NCI-H1436 (cell line): Measurements from ENCODE around the gene ARHGEF6.

ENCODE experiments used
- DNase-seq: peaks from one replicate; lab custom pipeline; 2025; lab: John Stamatoyannopoulos, UW

ARHGEF6 gene

GRCh38 chrX:136647677-136648360 is 132.9 kb downstream of the ARHGEF6 start, which contains the start of gene CD40LG:
TSS of gene CD40LG (plus strand) at chrX:136648158. CDS start at chrX:136648249, 91 bp downstream.
- no peak for DNase-seq

- DNase-seq, result no peak
These were observed 134.0 kb downstream of the ARHGEF6 start for GRCh38 chrX:136646602-136647239.

- no peak for DNase-seq
These were observed 137.5 kb downstream of the ARHGEF6 start for GRCh38 chrX:136643243-136643642.

GRCh38 chrX:136639506-136640176 is 141.1 kb downstream of the ARHGEF6 start:
- DNase-seq, result no peak

- no peak for DNase-seq
These were observed 144.6 kb downstream of the ARHGEF6 start for GRCh38 chrX:136636121-136636520.

GRCh38 chrX:136635235-136635634 is 145.5 kb downstream of the ARHGEF6 start:
- DNase-seq, result no peak

GRCh38 chrX:136630881-136631280 is 149.9 kb downstream of the ARHGEF6 start:
- no peak for DNase-seq

GRCh38 chrX:136629084-136629750 is 151.5 kb downstream of the ARHGEF6 start:
- DNase-seq, result no peak

- DNase-seq, result no peak
These were observed 153.3 kb downstream of the ARHGEF6 start for GRCh38 chrX:136627409-136627808.

- no peak for DNase-seq
These were observed 153.8 kb downstream of the ARHGEF6 start for GRCh38 chrX:136626891-136627290.

GRCh38 chrX:136626237-136626636 is 154.5 kb downstream of the ARHGEF6 start:
- DNase-seq, result no peak

- DNase-seq, result no peak
These were observed 155.5 kb downstream of the ARHGEF6 start for GRCh38 chrX:136625246-136625645.

GRCh38 chrX:136623396-136623795 is 157.3 kb downstream of the ARHGEF6 start:
- DNase-seq, result no peak

GRCh38 chrX:136622568-136622967 is 158.2 kb downstream of the ARHGEF6 start:
- no peak for DNase-seq

GRCh38 chrX:136620780-136621179 is 160.0 kb downstream of the ARHGEF6 start:
- no peak for DNase-seq

GRCh38 chrX:136619899-136620505 is 160.7 kb downstream of the ARHGEF6 start:
- no peak for DNase-seq

- DNase-seq, result no peak
These were observed 163.6 kb downstream of the ARHGEF6 start for GRCh38 chrX:136616987-136617685.
